Bronchial epithelial cell (primary cell): Measurements from ENCODE around the gene FYN. TPM values are rescaled to one million over a fixed set of nuclear protein-coding genes. Genes with fewer than 3 reads are reported as not detected.

Experiments
- DNase-seq: peaks from one replicate; pipeline ENCODE4 v3.0.0-alpha.2; 2010; ENCODE audit warnings: low read depth
- FAIRE-seq: peaks from 2 replicates; lab custom pipeline; 2011; peaks lifted over from hg19 to GRCh38; lab: Jason Lieb, UNC
- H3K27me3 ChIP-seq: 2 replicates; pipeline ENCODE4 v1.5.1; 2011; ENCODE audit warnings: low read length; ENCODE audit not compliant: control insufficient read depth, insufficient read depth
- H3K36me3 ChIP-seq: 2 replicates; pipeline ENCODE4 v1.5.1; 2011; ENCODE audit warnings: low read length; ENCODE audit not compliant: control insufficient read depth, insufficient read depth
- H3K4me3 ChIP-seq: 2 replicates; pipeline ENCODE4 v1.5.1; 2011; ENCODE audit warnings: mild to moderate bottlenecking, low read depth, low read length, control low read depth
- total RNA-seq: library from RNA; depleted of rRNA; stranded (reverse); fragments of >200 nt; gene quantifications from 2 replicates; pipeline ENCODE4 v1.2.1, GENCODE V29; 2014
- TF ChIP-seq, protein P1 (sequence below): IDR thresholded peaks from 2 replicates; pipeline ENCODE4 v1.5.1; 2011; ENCODE audit warnings: mild to moderate bottlenecking, moderate library complexity, low read length, control low read depth, inconsistent platforms; ENCODE audit not compliant: insufficient read depth, severe bottlenecking

FYN gene
- total RNA-seq, 1 donor from 2014 or later = 38.7 TPM

GRCh38 chr6:111771629-111772028, 101.6 kb downstream of the FYN start:
- TF ChIP-seq, protein P1, sequence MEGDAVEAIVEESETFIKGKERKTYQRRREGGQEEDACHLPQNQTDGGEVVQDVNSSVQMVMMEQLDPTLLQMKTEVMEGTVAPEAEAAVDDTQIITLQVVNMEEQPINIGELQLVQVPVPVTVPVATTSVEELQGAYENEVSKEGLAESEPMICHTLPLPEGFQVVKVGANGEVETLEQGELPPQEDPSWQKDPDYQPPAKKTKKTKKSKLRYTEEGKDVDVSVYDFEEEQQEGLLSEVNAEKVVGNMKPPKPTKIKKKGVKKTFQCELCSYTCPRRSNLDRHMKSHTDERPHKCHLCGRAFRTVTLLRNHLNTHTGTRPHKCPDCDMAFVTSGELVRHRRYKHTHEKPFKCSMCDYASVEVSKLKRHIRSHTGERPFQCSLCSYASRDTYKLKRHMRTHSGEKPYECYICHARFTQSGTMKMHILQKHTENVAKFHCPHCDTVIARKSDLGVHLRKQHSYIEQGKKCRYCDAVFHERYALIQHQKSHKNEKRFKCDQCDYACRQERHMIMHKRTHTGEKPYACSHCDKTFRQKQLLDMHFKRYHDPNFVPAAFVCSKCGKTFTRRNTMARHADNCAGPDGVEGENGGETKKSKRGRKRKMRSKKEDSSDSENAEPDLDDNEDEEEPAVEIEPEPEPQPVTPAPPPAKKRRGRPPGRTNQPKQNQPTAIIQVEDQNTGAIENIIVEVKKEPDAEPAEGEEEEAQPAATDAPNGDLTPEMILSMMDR = no peak
- FAIRE-seq = no peak
- DNase-seq = no peak
- Histone ChIP-seq H3K4me3 (no peak overlapping the region), H3K36me3 (no peaks in the 10 kb centered on the region), H3K27me3 (no peaks in the 10 kb centered on the region)

DNA sequence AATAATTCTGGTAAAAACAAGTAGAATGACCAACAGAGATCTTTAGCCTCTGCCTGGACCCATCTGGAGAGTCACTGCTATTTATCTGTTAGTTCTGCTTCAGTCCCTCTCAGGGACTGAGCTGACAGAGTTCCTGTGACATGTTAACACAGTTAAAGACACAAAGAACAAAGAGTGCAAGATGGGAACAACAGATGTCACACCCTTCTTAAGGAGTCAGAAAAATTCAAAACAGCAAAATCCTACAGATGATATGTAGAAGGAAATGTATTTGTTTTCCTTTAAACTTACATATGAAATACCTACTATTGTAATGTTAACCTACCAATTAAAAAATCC, 102.2 kb downstream of the FYN start:
- TF ChIP-seq, protein P1 = no peak
- Histone ChIP-seq H3K36me3 (no peaks in the 10 kb centered on the region), H3K27me3 (no peaks in the 10 kb centered on the region), H3K4me3 (no peak overlapping the region)
- no peak for DNase-seq
- FAIRE-seq = no peak

- no peaks in the 10 kb centered on the region for H3K36me3 ChIP-seq
- FAIRE-seq = no peak
- TF ChIP-seq, protein P1 = no peak
- no peaks in the 10 kb centered on the region for H3K27me3 ChIP-seq
- H3K4me3 ChIP-seq = no peak overlapping the region
- DNase-seq = no peak
Observed at GRCh38 chr6:111770263-111771093, 102.8 kb downstream of the FYN start.

GRCh38 chr6:111769365-111770152, 103.7 kb downstream of the FYN start:
- DNase-seq = no peak
- FAIRE-seq = no peak
- no peaks in the 10 kb centered on the region for H3K27me3 ChIP-seq
- H3K36me3 ChIP-seq = no peaks in the 10 kb centered on the region
- TF ChIP-seq, protein P1 = no peak
- no peak overlapping the region for H3K4me3 ChIP-seq

- DNase-seq (no peak), FAIRE-seq (no peak)
- Histone ChIP-seq H3K36me3 (no peaks in the 10 kb centered on the region), H3K27me3 (no peaks in the 10 kb centered on the region), H3K4me3 (no peak overlapping the region)
- TF ChIP-seq, protein P1 = no peak
Observed at GRCh38 chr6:111768431-111768770, 104.9 kb downstream of the FYN start.
